Measurements from ENCODE around the gene DENND1A.

DNA sequence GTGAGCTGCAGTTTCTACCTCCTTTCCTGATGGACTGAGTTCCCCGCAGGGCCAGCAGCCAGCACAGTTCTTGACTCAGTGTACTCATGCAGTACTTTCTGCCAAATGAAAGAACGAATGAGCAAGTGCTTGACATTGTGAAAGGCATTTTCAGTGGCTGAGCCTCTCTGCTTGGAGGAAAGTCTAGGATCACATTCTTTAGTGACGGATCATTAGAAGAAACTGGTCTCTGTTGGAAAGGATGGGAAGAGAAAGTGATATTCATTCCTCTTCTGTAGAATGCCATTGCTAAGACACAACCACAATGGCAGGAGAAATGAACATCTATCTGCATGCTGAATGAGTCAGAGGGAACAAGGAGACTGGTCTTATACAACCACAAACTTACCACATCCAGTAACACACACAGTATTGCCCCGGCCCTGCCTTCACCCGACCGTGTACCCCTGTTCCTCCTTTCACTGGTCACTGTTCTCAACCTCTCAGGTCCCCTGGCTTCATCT lies 367.0 kb downstream of the DENND1A start:
- TF ChIP-seq, protein P1, sequence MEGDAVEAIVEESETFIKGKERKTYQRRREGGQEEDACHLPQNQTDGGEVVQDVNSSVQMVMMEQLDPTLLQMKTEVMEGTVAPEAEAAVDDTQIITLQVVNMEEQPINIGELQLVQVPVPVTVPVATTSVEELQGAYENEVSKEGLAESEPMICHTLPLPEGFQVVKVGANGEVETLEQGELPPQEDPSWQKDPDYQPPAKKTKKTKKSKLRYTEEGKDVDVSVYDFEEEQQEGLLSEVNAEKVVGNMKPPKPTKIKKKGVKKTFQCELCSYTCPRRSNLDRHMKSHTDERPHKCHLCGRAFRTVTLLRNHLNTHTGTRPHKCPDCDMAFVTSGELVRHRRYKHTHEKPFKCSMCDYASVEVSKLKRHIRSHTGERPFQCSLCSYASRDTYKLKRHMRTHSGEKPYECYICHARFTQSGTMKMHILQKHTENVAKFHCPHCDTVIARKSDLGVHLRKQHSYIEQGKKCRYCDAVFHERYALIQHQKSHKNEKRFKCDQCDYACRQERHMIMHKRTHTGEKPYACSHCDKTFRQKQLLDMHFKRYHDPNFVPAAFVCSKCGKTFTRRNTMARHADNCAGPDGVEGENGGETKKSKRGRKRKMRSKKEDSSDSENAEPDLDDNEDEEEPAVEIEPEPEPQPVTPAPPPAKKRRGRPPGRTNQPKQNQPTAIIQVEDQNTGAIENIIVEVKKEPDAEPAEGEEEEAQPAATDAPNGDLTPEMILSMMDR (IDR thresholded peaks at IDR 0.05), result no peak
- TF ChIP-seq POLR2A (IDR thresholded peaks at IDR 0.05) (no peak), POLR2AphosphoS5 (IDR thresholded peaks at IDR 0.05) (no peak), EP300 (IDR thresholded peaks at IDR 0.05) (no peak)
